Stimulated activated CD8-positive, alpha-beta memory T cell treated with anti-CD3 and anti-CD28 coated beads, Interleukin-4, amount 100 ng/mL, for 24 hours (primary cell): ENCODE measurements around the gene FLII.
"Not testable (repeated sequence)": the region's sequence is repeated elsewhere in the genome, so short reads cannot be mapped to it uniquely, and the experiment has no call there.

ENCODE experiments used
- DNase-seq: peaks from one replicate; pipeline ENCODE4 v3.0.0-alpha.2; 2020; ENCODE audit warnings: low read depth

The FLII gene

GRCh38 chr17:18218756-18219415 lies 39.7 kb downstream of the FLII start:
- DNase-seq = no peak

GRCh38 chr17:18217412-18218015 lies 41.0 kb downstream of the FLII start:
- peak; percentile 58 for DNase-seq

- not testable (repeated sequence) for DNase-seq
These were observed 41.6 kb downstream of the FLII start for GRCh38 chr17:18216906-18217305.

- DNase-seq = no peak
These were observed 44.8 kb downstream of the FLII start for GRCh38 chr17:18213666-18214270.

GRCh38 chr17:18208092-18208491 lies 50.4 kb downstream of the FLII start:
- DNase-seq = no peak

GRCh38 chr17:18206962-18207361 lies 51.6 kb downstream of the FLII start:
- no peak for DNase-seq

GRCh38 chr17:18205861-18206260 lies 52.7 kb downstream of the FLII start:
- DNase-seq = no peak

GRCh38 chr17:18203308-18203707 lies 55.2 kb downstream of the FLII start:
- no peak for DNase-seq

- DNase-seq = no peak
These were observed 57.4 kb downstream of the FLII start for GRCh38 chr17:18201108-18201507.

GRCh38 chr17:18198530-18198929 lies 60.0 kb downstream of the FLII start:
- no peak for DNase-seq

- no peak for DNase-seq
These were observed 60.9 kb downstream of the FLII start for GRCh38 chr17:18197535-18198194.

GRCh38 chr17:18195246-18195645 lies 63.3 kb downstream of the FLII start:
- no peak for DNase-seq
